Stimulated activated naive B cell treated with anti-CD40 and anti-IgM and Interleukin-4, amounts not matched to agents 10 μg/mL and 1 μg/mL and 100 μg/mL, for 72 hours (primary cell): ENCODE measurements around the gene LRBA.

Source experiments
- ATAC-seq, 2 donors: fragments of 150-1000 bp; cut with Tn5 transposase; replicated peaks; 2 replicates each; pipeline ENCODE4 v1.10.0; 2021; ENCODE audit warnings: moderate library complexity in 1 of 2
- DNase-seq: peaks from one replicate; pipeline ENCODE4 v3.0.0; 2021
- H3K27ac Mint-ChIP-seq: one replicate; pipeline ENCODE4 v1.8.0; 2022; ENCODE audit warnings: mild to moderate bottlenecking, mixed read lengths
- H3K27me3 Mint-ChIP-seq, 2 donors: one replicate each; pipeline ENCODE4 v1.8.0; 2022; ENCODE audit warnings: mixed read lengths in 2 of 2
- H3K36me3 Mint-ChIP-seq, 2 donors: one replicate each; pipeline ENCODE4 v1.8.0; 2022; ENCODE audit warnings: mixed read lengths in 2 of 2, mild to moderate bottlenecking in 1 of 2
- H3K4me1 Mint-ChIP-seq, 2 donors: one replicate each; pipeline ENCODE4 v1.8.0; 2022; ENCODE audit warnings: mixed read lengths in 2 of 2, mild to moderate bottlenecking in 1 of 2
- H3K4me3 Mint-ChIP-seq, 2 donors: one replicate each; pipeline ENCODE4 v1.8.0; 2022; ENCODE audit warnings: mild to moderate bottlenecking in 2 of 2, mixed read lengths in 2 of 2, moderate library complexity in 1 of 2
- H3K9me3 Mint-ChIP-seq, 2 donors: one replicate each; pipeline ENCODE4 v1.8.0; 2022; ENCODE audit warnings: mixed read lengths in 2 of 2, mild to moderate bottlenecking in 1 of 2

LRBA gene

DNA sequence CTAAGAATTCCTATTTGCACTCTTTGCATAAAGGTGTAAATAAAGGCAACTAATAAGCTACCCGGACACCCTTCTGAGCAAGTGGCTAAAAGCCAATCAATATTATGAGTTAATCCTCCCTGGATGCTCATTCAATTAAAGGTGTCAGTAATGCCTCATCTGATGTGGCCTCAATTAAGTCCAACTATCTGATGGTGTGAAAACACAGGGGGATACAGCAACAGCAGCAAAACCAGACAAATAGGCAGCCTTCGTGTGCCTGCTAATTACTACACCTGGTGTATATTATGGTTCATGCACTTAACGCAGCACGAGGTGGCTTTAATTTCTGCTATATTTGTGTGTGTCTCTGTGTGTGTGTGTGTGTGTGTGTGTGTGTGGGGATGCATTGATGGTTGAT is 692.4 kb downstream of the LRBA start:
- no peak for DNase-seq
- no peak overlapping the region for H3K4me3 Mint-ChIP-seq
- H3K36me3 Mint-ChIP-seq = peaks cover 17 to 20% of the 10 kb centered on the region in 2 donors
- no peak overlapping the region for H3K27ac Mint-ChIP-seq
- H3K27me3 Mint-ChIP-seq = no peaks in the 10 kb centered on the region
- no peaks in the 10 kb centered on the region for H3K4me1 Mint-ChIP-seq
- no peak for ATAC-seq
- no peaks in the 10 kb centered on the region for H3K9me3 Mint-ChIP-seq

DNA sequence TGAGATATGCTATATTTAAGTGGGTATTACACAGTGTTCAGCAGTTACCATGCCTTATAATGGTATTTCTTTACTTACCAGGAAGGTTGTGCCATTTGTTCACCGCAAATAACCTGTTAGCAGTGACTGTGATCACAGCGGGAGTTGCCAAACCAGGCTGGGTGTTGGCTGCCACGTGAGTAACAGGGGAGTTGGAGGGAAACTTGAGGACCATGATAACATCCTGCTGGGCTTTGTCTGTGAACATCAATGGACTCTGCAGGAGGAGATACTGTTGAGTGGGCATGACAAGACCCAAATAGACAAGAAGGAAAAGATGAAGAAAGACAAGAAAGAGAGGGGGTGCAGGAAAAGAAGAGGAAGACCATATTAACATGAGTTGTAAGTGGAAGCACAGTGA is 694.0 kb downstream of the LRBA start:
- H3K27me3 Mint-ChIP-seq = no peaks in the 10 kb centered on the region
- ATAC-seq (no peak), DNase-seq (no peak)
- H3K9me3 Mint-ChIP-seq = no peaks in the 10 kb centered on the region
- peaks cover 21 to 24% of the 10 kb centered on the region in 2 donors for H3K36me3 Mint-ChIP-seq
- no peak overlapping the region for H3K27ac Mint-ChIP-seq
- H3K4me3 Mint-ChIP-seq = no peak overlapping the region
- no peaks in the 10 kb centered on the region for H3K4me1 Mint-ChIP-seq

DNA sequence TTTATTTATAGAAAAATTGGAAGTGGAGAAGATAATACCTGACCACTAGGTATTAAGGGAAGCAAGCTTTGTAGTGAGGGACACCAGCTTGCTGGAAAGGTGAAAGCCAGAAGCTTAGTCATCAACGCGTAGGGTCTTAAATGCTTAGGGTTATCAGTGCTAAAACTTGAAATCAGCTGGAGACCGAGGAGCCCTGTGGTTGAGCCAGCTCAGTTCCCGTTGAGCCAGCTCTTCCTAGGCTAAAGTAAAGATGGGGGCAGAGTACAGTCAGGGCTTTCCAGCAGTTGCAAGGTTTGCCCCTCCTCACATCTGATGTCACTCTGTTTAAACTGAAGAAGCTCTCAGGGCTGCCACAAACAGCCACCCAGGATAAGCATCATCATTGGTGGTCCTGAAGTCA is 696.1 kb downstream of the LRBA start:
- H3K4me1 Mint-ChIP-seq = no peaks in the 10 kb centered on the region
- H3K27me3 Mint-ChIP-seq = no peaks in the 10 kb centered on the region
- no peaks in the 10 kb centered on the region for H3K9me3 Mint-ChIP-seq
- ATAC-seq (no peak), DNase-seq (no peak)
- peaks cover 16 to 19% of the 10 kb centered on the region in 2 donors for H3K36me3 Mint-ChIP-seq
- H3K4me3 Mint-ChIP-seq = no peak overlapping the region
- H3K27ac Mint-ChIP-seq = no peak overlapping the region

DNA sequence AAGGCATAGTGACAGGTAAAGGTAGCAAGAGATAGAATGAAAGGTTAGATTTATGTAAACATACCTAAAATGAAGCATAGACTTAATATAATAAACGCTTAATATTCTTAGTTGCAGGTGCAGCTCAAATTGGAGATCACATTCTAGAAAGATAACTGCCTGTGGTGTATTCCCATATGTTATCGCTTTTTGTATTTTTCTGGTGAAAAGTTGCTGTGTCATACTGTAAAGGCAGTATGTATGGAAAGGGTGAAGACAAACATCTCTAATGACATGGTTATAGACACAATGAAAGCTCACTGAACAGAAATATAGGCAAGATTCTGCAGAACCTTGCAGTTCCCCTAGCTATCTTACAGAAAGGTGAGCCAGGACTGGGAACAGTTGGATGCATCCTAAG is 696.6 kb downstream of the LRBA start:
- Mint-ChIP-seq H3K27me3 (no peaks in the 10 kb centered on the region), H3K9me3 (no peaks in the 10 kb centered on the region), H3K36me3 (peaks cover 15 to 19% of the 10 kb centered on the region in 2 donors), H3K4me3 (no peak overlapping the region), H3K4me1 (no peaks in the 10 kb centered on the region), H3K27ac (no peak overlapping the region)
- no peak for ATAC-seq
- no peak for DNase-seq

DNA sequence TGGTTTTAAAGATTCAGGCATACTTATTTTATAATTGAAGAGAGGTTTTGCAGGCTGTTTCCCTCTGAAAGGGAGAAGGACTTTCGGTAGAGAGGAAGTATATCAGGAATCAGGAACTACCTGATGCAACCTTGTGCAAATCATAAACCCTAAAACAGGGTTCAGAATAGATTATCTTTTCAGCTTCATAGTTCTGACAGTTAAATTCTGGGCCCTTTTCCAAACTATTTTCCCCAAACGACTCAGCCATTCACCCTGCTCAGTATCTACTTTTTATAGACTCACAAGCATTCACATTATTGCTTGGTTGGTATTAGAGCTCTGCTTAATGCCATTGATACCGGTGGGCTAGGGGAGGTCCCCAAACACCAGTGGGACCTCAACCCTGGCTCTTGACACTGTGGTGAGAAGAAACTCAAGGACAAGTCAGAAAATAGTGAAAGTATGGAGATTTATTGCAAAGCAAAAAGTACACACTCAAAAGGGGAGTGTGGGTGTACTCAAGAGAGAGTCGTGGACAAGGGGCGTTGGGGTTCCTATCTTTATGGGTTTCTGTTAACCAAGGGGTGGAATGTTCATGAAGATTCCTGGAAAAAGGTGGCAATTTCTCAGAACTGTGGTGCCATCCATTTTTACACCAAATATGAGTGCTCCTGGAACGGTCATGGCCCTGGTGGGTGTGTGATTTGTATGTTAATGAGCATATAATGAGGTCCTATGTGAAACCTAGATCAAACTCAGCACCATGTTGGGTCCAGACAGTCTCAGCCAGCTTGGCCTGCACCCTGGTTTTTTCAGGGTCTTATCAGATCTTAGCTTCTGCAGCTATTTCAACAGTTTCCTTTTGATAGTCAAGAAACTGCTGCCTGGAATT is 698.5 kb downstream of the LRBA start:
- DNase-seq (no peak), ATAC-seq (no peak)
- H3K27ac Mint-ChIP-seq = no peak overlapping the region
- peaks cover 14 to 18% of the 10 kb centered on the region in 2 donors for H3K36me3 Mint-ChIP-seq
- H3K4me1 Mint-ChIP-seq = no peaks in the 10 kb centered on the region
- H3K9me3 Mint-ChIP-seq = no peaks in the 10 kb centered on the region
- no peaks in the 10 kb centered on the region for H3K27me3 Mint-ChIP-seq
- H3K4me3 Mint-ChIP-seq = no peak overlapping the region

DNA sequence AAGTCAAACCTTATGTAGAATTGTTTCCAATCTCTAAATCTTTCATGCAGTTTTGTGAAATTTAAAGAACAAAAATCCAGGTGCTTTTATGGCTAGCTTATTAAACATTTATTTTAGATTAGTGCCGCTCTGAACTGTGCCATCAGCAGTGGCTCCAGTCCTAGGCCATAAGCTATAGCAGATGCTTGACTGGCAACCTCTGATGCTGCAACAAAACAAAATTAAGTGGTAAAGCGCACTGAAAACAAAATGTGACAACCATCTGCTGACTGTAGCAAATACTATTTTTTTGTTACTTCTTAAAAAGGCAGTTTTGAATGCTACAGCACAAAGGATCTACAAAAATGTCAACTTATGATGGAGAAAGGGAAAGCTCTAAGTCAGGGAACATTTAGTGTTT is 699.4 kb downstream of the LRBA start:
- no peaks in the 10 kb centered on the region for H3K9me3 Mint-ChIP-seq

DNA sequence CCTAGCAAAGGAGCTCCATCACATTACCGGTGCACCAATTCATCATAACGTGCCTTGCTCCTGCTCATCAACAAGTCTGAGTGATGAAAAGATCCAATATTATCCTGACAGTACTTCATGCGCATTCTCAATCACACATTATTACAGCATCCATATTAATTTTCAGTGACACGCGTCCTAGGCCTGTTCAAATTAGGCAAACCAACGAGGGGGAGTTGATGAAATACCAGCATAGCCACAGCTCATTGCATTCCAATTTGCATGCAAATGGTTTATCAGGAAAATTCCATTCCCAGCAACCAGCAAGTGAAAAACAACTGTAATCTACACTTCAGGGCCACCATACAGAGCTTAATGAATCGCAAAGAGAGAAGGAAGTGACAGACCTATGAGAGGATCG is 699.9 kb downstream of the LRBA start:
- H3K9me3 Mint-ChIP-seq = no peaks in the 10 kb centered on the region
- H3K36me3 Mint-ChIP-seq = peaks cover 11 to 13% of the 10 kb centered on the region in 2 donors
- DNase-seq (no peak), ATAC-seq (no peak)
- H3K4me3 Mint-ChIP-seq = no peak overlapping the region
- H3K4me1 Mint-ChIP-seq = no peaks in the 10 kb centered on the region
- H3K27me3 Mint-ChIP-seq = no peaks in the 10 kb centered on the region
- no peak overlapping the region for H3K27ac Mint-ChIP-seq

More for the DNA sequence above, 699.4 kb downstream of the LRBA start:
- H3K4me1 Mint-ChIP-seq = no peaks in the 10 kb centered on the region
- H3K4me3 Mint-ChIP-seq = no peak overlapping the region
- no peaks in the 10 kb centered on the region for H3K27me3 Mint-ChIP-seq
- no peak for DNase-seq
- ATAC-seq = no peak
- peaks cover 10 to 12% of the 10 kb centered on the region in 2 donors for H3K36me3 Mint-ChIP-seq
- H3K27ac Mint-ChIP-seq = no peak overlapping the region

DNA sequence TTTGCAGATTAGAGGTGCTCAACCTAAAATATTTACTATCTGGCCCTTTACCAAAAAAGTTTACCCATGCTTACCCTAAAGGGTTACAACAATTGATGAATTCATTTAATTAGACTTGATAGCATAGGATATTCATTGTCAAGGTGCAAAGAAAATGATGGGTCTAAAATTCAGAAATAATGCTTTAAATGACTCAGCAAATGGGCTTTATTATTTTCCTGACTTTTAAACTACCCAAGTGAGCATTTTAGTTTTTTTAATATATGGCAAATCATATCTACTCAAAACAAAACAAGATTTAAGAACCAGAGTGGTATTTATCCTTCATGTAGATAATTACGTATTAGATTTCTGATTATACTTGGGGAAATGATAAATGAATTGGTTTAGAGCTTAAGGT is 701.1 kb downstream of the LRBA start:
- ATAC-seq = no peak
- H3K9me3 Mint-ChIP-seq = no peaks in the 10 kb centered on the region
- H3K36me3 Mint-ChIP-seq = peaks cover 11 to 15% of the 10 kb centered on the region in 2 donors
- H3K4me3 Mint-ChIP-seq = no peak overlapping the region
- DNase-seq = no peak
- no peaks in the 10 kb centered on the region for H3K4me1 Mint-ChIP-seq
- no peak overlapping the region for H3K27ac Mint-ChIP-seq
- H3K27me3 Mint-ChIP-seq = no peaks in the 10 kb centered on the region

DNA sequence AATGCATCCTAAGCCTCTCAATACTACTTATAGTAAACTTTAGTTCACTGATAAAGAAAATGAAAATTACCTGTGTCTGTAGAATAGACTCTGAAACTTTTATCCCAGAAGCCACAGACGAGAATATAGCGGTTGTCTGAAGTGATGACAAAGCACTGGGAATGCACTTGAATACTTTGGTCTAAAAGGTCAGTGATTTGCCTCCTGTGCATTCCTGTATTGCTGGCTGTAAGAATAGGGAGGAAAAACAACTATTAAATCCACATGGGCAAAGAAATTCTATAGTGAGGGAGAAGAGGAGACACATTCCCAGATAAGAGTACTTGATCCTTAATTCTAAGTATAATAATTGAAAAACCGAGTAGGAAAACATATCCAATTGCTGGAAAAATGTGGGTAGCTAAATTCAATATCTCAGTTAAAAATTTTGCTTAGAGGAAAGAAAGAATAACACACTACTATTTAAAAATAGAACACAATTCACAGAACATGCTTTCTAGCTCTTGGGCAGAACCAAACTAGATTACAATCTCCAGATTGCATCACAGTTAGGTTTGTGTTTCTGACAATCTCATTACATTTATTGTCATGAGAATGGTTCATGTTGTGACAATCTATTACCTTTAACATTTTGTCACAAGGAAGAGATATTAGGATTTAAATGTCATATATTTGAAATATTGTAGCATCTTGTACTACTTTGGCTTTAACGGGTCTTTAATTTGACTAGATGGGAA is 704.8 kb downstream of the LRBA start:
- no peak overlapping the region for H3K27ac Mint-ChIP-seq
- H3K27me3 Mint-ChIP-seq = no peaks in the 10 kb centered on the region
- peaks cover 7 to 15% of the 10 kb centered on the region in 2 donors for H3K36me3 Mint-ChIP-seq
- no peak for DNase-seq
- no peak overlapping the region for H3K4me3 Mint-ChIP-seq
- H3K4me1 Mint-ChIP-seq = no peaks in the 10 kb centered on the region
- no peaks in the 10 kb centered on the region for H3K9me3 Mint-ChIP-seq
- ATAC-seq = no peak

DNA sequence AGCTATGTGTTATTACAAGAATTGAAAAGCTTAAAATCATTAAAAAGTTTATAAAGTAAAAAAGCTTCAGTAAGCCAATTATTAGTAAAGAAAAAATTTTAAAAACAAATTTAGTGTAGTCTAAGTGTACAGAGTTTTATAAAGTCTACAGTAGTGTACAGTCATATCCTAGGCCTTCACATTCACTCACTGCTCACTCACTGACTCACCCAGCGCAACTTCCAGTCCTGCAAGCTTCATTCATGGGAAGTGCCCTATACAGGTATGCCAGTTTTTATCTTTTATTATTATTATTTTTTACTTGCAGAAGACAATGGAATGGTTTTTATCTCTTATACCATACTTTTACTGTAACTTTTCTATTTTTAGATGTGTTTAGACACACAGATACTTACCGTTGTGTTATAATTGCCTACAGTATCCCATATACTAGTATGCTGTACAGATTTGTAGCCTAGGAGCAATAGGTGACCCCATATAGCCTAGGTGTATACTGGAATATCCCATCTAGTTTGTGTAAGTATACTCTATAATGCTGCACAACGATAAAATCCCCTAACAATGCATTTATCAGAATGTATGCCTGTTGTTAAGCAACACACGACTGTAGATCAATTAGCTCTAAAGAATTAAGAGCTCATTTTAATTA is 706.1 kb downstream of the LRBA start:
- H3K27ac Mint-ChIP-seq = no peak overlapping the region
- DNase-seq = no peak
- peaks cover 4 to 13% of the 10 kb centered on the region in 2 donors for H3K36me3 Mint-ChIP-seq
- no peaks in the 10 kb centered on the region for H3K4me1 Mint-ChIP-seq
- no peaks in the 10 kb centered on the region for H3K27me3 Mint-ChIP-seq
- no peak overlapping the region for H3K4me3 Mint-ChIP-seq
- no peak for ATAC-seq
- H3K9me3 Mint-ChIP-seq = no peaks in the 10 kb centered on the region

DNA sequence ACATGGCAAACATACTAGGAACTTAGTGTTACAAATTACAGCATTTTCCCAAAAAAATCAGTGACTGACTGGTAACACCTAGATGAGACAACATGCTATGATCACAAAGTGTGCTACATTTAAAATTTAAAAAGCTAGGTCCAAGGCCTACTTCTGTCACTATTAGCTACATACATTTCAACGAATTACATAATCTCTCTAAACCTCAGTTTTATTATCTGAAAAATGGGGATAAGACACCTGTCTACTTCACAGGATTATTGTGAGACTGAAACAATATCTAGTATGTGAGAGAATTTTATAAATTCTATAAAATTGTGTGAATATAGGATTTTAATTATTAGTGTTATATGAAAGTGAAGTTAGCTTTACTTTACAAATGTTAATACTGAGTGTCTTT is 708.4 kb downstream of the LRBA start:
- H3K9me3 Mint-ChIP-seq = no peaks in the 10 kb centered on the region
- ATAC-seq = no peak

DNA sequence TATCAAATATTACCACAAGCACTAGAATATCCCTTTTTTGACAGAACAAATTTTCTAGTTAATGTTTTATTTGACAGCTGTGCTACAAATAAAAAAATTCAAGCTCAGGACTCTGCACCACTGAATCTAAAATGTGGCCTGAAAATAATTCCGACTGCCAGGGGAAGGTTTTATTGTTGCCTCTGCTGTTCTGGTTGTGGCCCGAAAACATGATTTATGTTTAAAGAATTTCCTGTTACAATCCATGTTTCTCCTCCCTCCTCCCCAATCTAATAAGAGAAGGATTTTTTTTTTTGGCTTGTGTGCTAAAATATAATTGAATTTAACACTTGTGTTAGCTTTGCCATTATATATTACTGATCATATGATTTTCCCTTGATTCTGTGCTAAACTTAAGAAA is 709.1 kb downstream of the LRBA start:
- Mint-ChIP-seq H3K36me3 (peaks cover 4 to 13% of the 10 kb centered on the region in 2 donors), H3K9me3 (no peaks in the 10 kb centered on the region), H3K4me3 (no peak overlapping the region), H3K4me1 (no peaks in the 10 kb centered on the region), H3K27me3 (no peaks in the 10 kb centered on the region), H3K27ac (no peak overlapping the region)
- ATAC-seq (no peak), DNase-seq (no peak)

More for the DNA sequence above, 708.4 kb downstream of the LRBA start:
- DNase-seq = no peak
- H3K36me3 Mint-ChIP-seq = peaks cover 4 to 13% of the 10 kb centered on the region in 2 donors
- no peaks in the 10 kb centered on the region for H3K4me1 Mint-ChIP-seq
- no peak overlapping the region for H3K27ac Mint-ChIP-seq
- H3K27me3 Mint-ChIP-seq = no peaks in the 10 kb centered on the region
- H3K4me3 Mint-ChIP-seq = no peak overlapping the region

DNA sequence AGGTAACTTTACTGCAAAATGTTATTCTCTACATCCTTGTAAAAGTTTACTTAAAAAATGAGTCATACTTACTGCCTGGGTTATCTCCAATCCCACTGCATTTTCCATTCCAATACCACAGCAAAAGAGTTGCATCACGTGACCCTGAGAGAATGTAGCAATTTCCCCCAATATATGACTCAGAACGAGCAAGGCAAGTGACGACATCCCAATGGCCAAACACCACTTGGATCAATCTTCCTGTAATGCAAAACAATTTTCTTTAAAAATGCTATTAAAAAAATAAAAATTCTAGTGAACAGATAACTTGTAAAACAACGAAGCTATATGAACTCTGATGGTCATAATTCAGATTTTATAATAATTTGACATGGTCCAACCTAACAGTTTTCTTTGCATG is 712.5 kb downstream of the LRBA start:
- no peak for ATAC-seq
- DNase-seq = no peak

DNA sequence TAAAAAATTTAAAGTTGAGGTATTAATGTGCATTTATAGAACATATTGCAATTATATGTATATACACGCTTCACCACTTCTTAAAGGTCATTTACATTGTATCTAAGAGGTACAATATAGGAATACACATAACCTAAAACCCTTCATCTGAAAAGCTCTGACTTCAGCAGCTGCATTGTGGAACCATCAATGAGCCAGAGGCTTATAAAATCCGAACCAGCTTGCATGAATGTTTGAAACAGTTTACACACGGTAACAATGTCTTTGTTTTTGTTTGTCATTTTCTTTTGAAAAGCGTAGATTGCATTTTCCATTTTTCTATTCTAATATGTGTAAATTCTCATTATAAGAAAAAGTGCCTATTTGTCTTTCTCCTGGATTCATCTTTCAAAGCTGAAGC is 715.3 kb downstream of the LRBA start:
- Mint-ChIP-seq H3K27ac (no peak overlapping the region), H3K9me3 (no peaks in the 10 kb centered on the region), H3K36me3 (peaks cover 0 to under 1% of the 10 kb centered on the region in 2 donors), H3K27me3 (no peaks in the 10 kb centered on the region), H3K4me3 (no peak overlapping the region), H3K4me1 (no peaks in the 10 kb centered on the region)
- no peak for ATAC-seq
- DNase-seq = no peak

More for the DNA sequence above, 712.5 kb downstream of the LRBA start:
- Mint-ChIP-seq H3K4me1 (no peaks in the 10 kb centered on the region), H3K27ac (no peak overlapping the region), H3K9me3 (no peaks in the 10 kb centered on the region), H3K27me3 (no peaks in the 10 kb centered on the region), H3K36me3 (peaks cover 2 to 10% of the 10 kb centered on the region in 2 donors), H3K4me3 (no peak overlapping the region)
